HG03558 (cell line): ENCODE results near the gene A4GNT.
"Not testable (repeated sequence)": the region's sequence is repeated elsewhere in the genome, so short reads cannot be mapped to it uniquely, and the experiment has no call there.

ENCODE experiments used
- ATAC-seq: cut with Tn5 transposase; IDR thresholded peaks from one replicate; pipeline ENCODE4 v1.9.1; 2021; ENCODE audit warnings: moderate number of reproducible peaks; ENCODE audit not compliant: unreplicated experiment; ENCODE audit errors: extremely low read depth

A4GNT gene

DNA sequence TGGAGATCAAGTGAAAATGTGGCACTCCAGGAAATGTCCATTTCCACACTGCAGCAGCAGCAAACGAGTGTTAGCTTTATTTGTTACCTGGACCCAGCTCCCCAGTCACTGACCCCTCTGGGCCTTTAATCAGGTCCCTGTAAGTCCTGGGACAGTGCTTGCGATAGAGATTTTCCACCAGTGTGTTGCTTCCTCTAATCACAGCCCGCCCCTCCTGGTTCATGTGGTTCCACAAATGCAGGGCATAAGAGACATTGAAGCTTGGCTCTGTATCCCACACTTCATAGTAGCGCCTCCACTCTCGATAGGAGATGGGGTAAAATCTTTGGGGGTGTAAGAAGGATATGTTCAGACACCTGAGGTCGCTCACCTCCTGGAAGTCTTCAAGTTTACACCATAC lies 8.0 kb downstream of the A4GNT start:
- no peak for ATAC-seq

DNA sequence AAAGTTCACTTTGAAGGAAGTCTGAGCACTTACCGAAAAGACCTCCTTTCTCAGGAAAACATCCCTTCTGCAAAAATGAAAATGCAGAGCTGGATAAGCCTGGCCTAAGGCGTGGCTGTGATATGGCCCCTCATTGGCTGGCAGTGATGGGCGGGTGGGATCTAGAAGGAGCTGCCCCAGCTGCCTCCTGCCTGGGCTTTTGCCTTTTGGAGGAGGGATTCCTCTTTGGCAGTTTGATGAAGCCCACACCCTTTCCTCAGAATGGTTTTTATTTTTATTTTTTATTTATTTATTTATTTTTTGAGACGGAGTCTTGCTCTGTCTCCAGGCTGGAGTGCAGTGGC lies 12.8 kb downstream of the A4GNT start:
- no peak for ATAC-seq

- ATAC-seq = no peak
Measured at GRCh38 chr3:138118612-138119422, 13.4 kb downstream of the A4GNT start.

GRCh38 chr3:138114988-138115971 lies 16.9 kb downstream of the A4GNT start, which contains the start of gene DZIP1L:
TSS of gene DZIP1L (minus strand) at chr3:138115608. CDS start at chr3:138103971, 11,637 bp downstream.
- no peak for ATAC-seq

DNA sequence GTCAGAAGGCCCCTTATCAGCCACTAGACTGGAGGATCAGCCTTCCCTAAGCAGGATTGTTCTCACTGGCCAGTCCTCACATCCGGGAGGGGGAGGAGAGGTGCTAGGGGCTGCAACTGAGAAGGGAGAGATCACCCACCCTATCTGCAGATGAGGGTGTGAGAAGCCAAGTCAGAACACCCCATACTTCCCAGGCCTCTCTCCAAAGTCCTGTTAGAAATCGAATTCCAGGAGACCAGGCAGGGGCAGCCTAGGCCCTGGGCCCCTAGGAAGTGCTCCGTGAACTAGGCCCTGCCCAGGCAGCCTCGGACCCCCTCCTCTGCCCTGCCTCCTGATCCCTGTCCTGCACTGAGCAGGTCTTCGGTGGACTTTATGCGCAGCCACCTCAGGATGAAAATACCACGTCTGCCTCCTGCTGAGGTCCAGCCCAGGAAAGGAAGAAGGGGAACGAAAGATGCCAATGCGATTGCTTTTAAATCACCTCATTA lies 17.7 kb downstream of the A4GNT start:
- no peak for ATAC-seq

DNA sequence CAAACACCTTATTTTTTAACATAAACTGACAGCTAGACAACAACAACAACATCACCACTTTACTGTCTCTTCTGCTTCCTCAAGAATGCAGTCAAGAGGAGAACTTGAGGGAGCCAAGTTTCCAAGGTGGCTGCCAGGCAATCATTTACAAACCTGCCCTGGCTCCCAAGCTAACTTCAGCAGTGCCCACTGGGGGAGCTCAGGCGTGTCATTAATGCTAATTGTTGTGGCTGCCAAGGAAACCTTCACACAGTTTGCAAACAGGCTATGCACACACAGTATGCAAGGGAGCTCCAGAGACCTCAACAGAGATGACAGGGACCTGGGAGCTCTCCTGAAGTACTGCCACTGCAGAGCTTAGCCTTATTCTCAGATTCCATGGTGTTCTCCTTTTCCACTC lies 18.9 kb downstream of the A4GNT start:
- ATAC-seq = no peak

- no peak for ATAC-seq
Measured at GRCh38 chr3:138112362-138112761, 19.8 kb downstream of the A4GNT start.

- no peak for ATAC-seq
Measured at GRCh38 chr3:138105598-138105997, 26.6 kb downstream of the A4GNT start.

DNA sequence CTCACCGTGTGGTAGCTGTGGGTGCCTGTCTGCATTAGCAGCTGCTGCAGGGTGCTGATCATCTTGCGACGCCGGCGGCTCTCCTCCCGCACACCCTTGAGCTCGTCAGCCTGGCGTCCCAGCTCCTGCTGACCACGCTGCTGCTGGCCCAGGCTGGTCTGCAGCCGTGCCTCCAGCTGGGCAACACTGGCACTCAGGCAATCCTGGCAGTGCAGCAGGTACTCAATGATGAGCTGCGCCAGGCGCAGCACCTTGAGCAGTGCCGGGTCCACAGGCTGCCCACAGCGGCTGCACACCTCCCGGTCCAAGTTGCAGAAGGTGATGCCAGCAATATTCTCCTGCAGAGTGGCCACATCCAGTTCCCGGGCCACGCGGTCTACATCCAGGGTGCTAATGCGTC lies 28.7 kb downstream of the A4GNT start:
- no peak for ATAC-seq

- not testable (repeated sequence) for ATAC-seq
Measured at GRCh38 chr3:138101351-138101940, 30.7 kb downstream of the A4GNT start.

- ATAC-seq = no peak
Measured at GRCh38 chr3:138099417-138099816, 32.8 kb downstream of the A4GNT start.

DNA sequence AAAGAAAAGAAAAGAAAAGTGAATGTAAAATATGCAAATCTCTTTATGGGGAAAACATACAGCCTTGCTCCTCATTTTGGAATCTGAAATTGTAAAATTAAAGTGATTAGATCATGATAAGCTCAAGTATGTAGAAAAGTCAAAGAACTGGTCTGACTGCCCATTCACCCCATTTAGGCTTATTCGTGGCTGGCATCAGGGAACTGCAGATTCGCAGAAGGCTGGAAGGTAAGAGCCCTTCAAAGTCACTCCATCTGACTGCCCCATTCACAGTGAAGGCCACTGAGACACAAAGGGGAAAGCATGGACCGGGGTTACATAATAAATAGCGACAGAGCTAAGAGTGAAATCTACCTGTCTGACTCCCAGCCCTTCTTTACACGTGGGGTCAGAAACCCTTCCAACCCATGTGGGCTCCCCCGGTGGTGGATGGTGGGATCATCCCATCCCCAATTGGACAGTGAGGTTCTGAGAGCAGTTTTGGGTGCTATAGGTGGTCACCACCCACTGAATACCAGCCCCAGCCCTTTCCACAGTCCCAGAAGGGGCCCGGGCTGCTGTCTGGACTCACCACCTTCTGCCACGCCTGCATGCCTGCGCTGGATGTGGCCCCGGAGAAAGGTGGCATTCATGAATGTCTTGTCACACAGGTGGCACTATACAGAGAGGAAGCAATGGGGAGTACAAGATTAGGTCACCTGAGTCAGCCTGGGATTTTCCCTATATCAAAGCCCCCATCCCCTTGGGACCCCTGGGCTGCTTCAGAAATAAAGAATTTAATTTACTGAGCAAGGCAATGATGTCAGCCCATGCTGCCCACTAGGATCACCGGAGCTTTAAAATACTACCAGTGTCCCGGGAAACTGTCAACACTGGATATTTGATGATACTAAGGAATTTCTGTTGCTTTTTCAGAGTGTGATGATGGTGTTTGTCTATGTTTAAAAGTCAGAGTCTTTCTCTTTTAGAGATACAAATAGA lies 34.7 kb downstream of the A4GNT start:
- no peak for ATAC-seq

DNA sequence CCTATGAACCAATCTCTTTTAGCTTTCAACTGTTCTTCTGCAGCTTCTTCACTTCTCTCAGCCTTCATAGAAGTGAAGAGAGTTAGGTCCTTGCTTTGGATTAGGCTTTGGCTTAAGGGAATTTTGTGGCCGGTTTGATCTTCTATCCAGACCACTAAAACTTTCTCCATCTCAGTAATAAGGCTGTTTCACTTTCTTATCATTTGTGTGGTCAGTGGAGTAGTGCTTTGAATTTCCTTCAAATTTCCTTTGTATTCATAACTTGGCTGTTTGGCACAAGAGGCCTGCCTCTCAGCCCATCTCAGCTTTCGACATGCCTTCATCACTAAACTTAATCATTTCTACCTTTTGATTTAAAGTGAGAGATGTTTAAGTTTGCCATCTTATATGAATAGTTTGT lies 38.5 kb downstream of the A4GNT start:
- ATAC-seq = no peak

DNA sequence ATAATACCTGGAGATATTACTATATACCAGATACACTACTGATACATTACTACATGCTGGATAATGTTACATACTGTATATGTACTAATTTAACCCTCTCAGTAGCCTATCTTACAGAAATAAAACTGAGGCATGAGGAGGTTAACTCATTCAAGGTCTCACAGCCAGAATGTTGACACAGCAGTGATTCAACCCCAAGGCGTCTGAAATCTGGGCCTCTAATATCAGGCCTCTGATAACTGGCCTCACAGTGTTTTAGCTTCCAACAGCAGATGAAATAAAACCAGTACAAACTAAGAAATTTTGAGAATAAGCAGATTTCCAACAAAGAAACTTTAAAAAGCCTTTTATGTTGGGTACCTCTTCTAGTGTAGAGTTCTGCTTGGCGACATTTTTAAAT lies 40.2 kb downstream of the A4GNT start:
- ATAC-seq = no peak

DNA sequence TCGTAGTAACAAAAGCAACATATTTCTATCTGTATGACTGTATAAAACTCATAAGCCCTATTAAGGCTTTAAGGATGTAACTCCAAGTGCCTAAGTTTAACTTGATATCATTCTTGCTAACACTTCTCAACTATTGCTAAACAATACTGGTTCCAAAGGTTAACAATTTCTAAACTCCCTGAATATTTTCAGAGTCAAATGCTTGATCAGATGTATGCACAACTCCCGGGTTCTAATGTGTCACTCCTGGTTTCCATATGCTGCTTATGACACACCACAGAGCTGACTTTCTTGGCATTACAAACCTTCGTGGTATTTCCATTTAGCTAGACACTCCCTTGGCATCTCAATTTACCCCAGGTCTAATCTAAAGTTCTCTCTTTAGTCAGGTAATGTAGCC lies 43.1 kb downstream of the A4GNT start:
- no peak for ATAC-seq

GRCh38 chr3:138085745-138086144 lies 46.4 kb downstream of the A4GNT start:
- not testable (repeated sequence) for ATAC-seq

DNA sequence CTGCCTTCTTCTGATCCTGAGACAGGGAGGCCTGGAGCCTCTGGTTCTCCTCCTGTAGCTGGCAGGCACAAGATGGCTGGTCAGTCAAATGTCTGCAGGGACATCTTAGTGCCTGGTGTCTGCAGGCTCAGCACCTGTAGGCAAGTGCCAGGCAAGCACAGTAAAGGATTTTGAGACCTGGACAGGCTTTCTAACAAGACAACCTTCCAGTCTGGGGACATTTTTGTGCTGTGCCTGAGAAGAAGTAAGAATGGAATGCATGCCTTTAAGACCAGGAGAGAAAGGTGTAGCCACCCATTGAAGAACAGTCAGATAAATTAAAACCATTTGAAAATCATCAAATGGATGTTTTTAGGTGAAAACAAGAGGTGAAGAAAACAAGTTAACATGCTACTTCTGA lies 48.0 kb downstream of the A4GNT start:
- no peak for ATAC-seq

DNA sequence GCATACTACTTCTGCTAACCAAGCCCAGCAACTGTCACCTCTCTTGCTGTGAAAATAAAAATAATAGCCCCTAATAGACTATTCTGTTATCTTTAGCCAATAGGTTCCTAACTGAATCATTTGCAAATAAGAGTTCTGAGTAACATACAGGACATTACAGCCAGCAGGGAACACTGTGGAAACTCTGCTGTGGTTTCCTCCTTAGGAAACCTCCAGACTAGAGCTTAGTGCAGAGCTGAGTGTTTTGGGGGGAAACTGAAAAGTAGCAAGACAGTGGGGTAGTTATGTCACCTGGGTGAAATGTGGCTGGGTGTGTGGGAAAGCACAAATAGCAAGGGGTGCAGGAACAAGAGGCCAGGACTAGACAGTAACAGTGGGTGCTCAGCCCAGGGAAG lies 49.2 kb downstream of the A4GNT start:
- no peak for ATAC-seq
